GM19240 (cell line): ENCODE data around the gene PALLD.

Source experiments
- DNase-seq: peaks from one replicate; pipeline ENCODE4 v3.0.0; 2011; ENCODE audit warnings: low spot score; ENCODE audit not compliant: insufficient read length

Gene PALLD

GRCh38 chr4:168731006-168731636, 234.3 kb downstream of the PALLD start:
- DNase-seq = no peak

- no peak for DNase-seq
These were observed 235.0 kb downstream of the PALLD start for GRCh38 chr4:168731706-168732414.

- DNase-seq = no peak
These were observed 235.9 kb downstream of the PALLD start for GRCh38 chr4:168732714-168733113.

GRCh38 chr4:168734703-168735678, 238.1 kb downstream of the PALLD start:
- DNase-seq = no peak

- DNase-seq = no peak
These were observed 238.9 kb downstream of the PALLD start for GRCh38 chr4:168735735-168736134.

GRCh38 chr4:168736860-168737805, 240.3 kb downstream of the PALLD start:
- DNase-seq = no peak

GRCh38 chr4:168737806-168738172, 240.9 kb downstream of the PALLD start:
- no peak for DNase-seq

GRCh38 chr4:168739886-168740285, 243.0 kb downstream of the PALLD start:
- DNase-seq = no peak

GRCh38 chr4:168740691-168741090, 243.8 kb downstream of the PALLD start:
- DNase-seq = no peak

- no peak for DNase-seq
These were observed 244.7 kb downstream of the PALLD start for GRCh38 chr4:168741281-168742173.

- DNase-seq = no peak
These were observed 246.3 kb downstream of the PALLD start for GRCh38 chr4:168743131-168743530.

GRCh38 chr4:168743601-168744000, 246.7 kb downstream of the PALLD start:
- no peak for DNase-seq

- DNase-seq = no peak
These were observed 247.2 kb downstream of the PALLD start for GRCh38 chr4:168744021-168744420.

- no peak for DNase-seq
These were observed 252.0 kb downstream of the PALLD start for GRCh38 chr4:168748807-168749206.

- no peak for DNase-seq
These were observed 254.7 kb downstream of the PALLD start for GRCh38 chr4:168751263-168752225.

- no peak for DNase-seq
These were observed 259.0 kb downstream of the PALLD start for GRCh38 chr4:168755598-168756477.

GRCh38 chr4:168757500-168757899, 260.6 kb downstream of the PALLD start:
- no peak for DNase-seq
